Measurements from ENCODE around the gene FAR2.

DNA sequence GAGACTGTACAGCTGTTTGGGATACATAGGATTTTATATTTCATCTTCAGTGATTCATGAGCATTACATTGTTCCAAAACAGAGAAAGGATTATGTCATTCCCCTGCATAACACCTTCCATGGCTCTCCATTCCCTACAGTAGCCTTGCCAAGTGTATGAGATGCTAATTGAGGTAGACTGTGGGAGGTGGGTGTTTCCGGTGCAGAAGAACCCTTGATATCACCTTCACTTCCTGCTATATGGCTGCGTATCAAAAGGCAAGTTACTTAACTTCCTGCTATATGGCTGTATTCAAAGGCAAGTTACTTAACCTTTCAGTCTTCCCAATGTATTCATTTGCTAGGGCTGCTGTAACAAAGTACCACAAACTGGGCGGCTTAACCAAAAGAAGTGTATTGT, 11.2 kb downstream of the FAR2 start:
- TF ChIP-seq, protein P1, sequence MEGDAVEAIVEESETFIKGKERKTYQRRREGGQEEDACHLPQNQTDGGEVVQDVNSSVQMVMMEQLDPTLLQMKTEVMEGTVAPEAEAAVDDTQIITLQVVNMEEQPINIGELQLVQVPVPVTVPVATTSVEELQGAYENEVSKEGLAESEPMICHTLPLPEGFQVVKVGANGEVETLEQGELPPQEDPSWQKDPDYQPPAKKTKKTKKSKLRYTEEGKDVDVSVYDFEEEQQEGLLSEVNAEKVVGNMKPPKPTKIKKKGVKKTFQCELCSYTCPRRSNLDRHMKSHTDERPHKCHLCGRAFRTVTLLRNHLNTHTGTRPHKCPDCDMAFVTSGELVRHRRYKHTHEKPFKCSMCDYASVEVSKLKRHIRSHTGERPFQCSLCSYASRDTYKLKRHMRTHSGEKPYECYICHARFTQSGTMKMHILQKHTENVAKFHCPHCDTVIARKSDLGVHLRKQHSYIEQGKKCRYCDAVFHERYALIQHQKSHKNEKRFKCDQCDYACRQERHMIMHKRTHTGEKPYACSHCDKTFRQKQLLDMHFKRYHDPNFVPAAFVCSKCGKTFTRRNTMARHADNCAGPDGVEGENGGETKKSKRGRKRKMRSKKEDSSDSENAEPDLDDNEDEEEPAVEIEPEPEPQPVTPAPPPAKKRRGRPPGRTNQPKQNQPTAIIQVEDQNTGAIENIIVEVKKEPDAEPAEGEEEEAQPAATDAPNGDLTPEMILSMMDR (IDR thresholded peaks at IDR 0.05), result no peak
- no peak for TF ChIP-seq POLR2A (IDR thresholded peaks at IDR 0.05)
- no peak for TF ChIP-seq EP300 (IDR thresholded peaks at IDR 0.05)

All from tibial nerve (tissue), 4 donors.